ENCODE data around the gene TP53I11. TPM values are rescaled to one million over a fixed set of nuclear protein-coding genes. Genes with fewer than 3 reads are reported as not detected.

Gene TP53I11
- total and polyA plus RNA-seq, 8 donors: 45.7 to 95.5 (median 58.2) TPM

DNA sequence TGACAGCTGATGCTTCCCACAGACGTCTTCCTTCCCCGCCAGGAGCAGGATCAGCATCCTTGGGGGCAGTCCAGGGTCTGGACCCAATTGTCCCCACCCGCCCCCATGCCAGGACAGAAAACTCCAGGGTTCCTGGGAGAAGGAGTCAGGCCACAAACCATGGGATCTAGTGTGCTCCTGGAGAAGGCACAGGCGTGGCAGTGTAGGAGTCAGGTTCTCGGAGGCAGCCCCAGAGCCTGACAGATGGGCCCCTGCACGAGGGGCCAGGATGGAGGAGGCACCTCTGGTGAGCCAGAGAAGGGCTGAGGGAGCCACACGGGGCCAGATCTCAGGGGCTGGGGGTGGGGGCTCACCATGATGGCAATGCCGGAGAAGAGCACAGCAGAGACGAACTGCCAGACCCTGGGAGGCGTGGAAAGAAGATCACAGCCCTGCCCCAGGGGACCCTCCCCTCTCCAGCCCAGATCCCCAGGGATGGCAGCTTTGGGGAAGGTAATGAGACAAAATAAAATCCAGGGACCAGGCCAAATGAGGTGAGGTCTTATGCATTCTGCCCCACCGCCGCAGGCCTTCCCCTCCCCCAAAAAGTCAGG lies 13.6 kb downstream of the TP53I11 start:
- Histone ChIP-seq H3K4me1 (peaks cover 0 to 15% of the 10 kb centered on the region in 2 donors), H3K9me3 (no peaks in the 10 kb centered on the region), H3K36me3 (peaks cover 0 to 64% of the 10 kb centered on the region in 2 donors), H3K27me3 (no peaks in the 10 kb centered on the region), H3K27ac (no peak overlapping the region), H3K4me3 (no peak overlapping the region)
- intact Hi-C loops (cut with DNase I): loop anchor here (2.0 to 10.0 kb wide), 3 partner anchors 168 to 358 kb away; no protein-coding TSS in a partner anchor
- TF ChIP-seq, protein P1, sequence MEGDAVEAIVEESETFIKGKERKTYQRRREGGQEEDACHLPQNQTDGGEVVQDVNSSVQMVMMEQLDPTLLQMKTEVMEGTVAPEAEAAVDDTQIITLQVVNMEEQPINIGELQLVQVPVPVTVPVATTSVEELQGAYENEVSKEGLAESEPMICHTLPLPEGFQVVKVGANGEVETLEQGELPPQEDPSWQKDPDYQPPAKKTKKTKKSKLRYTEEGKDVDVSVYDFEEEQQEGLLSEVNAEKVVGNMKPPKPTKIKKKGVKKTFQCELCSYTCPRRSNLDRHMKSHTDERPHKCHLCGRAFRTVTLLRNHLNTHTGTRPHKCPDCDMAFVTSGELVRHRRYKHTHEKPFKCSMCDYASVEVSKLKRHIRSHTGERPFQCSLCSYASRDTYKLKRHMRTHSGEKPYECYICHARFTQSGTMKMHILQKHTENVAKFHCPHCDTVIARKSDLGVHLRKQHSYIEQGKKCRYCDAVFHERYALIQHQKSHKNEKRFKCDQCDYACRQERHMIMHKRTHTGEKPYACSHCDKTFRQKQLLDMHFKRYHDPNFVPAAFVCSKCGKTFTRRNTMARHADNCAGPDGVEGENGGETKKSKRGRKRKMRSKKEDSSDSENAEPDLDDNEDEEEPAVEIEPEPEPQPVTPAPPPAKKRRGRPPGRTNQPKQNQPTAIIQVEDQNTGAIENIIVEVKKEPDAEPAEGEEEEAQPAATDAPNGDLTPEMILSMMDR (IDR thresholded peaks at IDR 0.05): no peak
- ATAC-seq (no peak), DNase-seq (no peak)

DNA sequence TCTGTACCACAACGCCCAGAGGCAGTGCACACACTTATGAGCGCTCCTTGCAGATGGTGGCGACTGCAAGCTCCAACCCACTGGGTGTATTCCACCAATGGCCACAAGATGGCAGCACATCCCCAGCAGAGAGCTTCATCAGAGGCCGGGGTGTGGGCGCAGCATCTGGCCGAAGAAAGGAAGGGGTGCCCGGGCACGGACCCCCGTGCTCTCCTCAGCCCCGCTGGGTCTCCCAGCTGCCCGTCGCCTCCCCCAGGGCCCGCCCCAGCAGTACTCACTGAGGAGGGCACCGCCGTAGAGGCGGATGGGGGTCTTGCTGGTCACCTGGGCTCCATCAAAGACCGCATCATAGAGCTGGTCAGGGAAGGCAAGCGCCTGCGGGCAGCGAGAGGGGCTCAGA lies 14.2 kb downstream of the TP53I11 start:
- Histone ChIP-seq H3K4me3 (no peak overlapping the region), H3K36me3 (peaks cover 0 to 64% of the 10 kb centered on the region in 2 donors), H3K27ac (no peak overlapping the region), H3K27me3 (no peaks in the 10 kb centered on the region), H3K9me3 (no peaks in the 10 kb centered on the region), H3K4me1 (peaks cover 0 to 15% of the 10 kb centered on the region in 2 donors)
- intact Hi-C loops (cut with DNase I): loop anchor here (2.0 to 10.0 kb wide), 3 partner anchors 168 to 358 kb away; no protein-coding TSS in a partner anchor
- ATAC-seq: peak; percentile 95
- peak; percentile 76 to 90 (median 84) for DNase-seq
- TF ChIP-seq, protein P1 (IDR thresholded peaks at IDR 0.05): peak; percentile 98

DNA sequence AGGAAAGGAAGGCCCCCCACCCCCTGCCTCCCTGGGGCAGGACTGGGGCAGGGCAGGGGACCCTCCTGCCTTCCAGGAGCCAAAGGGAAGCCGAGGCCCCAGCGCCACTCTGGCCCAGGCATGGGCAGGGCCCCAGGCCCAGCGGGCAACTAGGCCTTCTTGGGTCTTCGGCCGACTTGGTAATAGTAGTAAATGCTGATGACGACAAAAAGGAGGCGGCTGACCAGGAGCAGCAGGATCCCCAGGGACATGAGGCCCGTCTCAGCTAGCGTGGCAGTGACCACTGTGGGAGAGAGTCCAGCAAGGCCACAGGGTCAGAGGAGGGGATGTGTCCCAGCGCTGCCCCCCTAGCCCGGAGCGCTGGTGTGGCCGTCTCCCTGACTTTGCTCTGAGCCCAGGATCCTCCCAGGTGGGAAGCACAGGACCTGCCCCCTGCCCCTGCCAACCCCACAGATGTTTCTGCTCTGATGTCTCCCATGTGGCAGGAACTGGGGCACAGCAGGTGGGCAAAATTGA lies 15.9 kb downstream of the TP53I11 start:
- Histone ChIP-seq H3K27me3 (no peaks in the 10 kb centered on the region), H3K4me1 (peaks cover 0 to 7% of the 10 kb centered on the region in 2 donors), H3K36me3 (peaks cover 0 to 58% of the 10 kb centered on the region in 2 donors), H3K4me3 (no peak overlapping the region), H3K27ac (no peak overlapping the region), H3K9me3 (no peaks in the 10 kb centered on the region)
- intact Hi-C loops (cut with DNase I): loop anchor here (10.0 kb wide), 2 partner anchors 170 to 360 kb away; no protein-coding TSS in a partner anchor
- DNase-seq (no peak), ATAC-seq (no peak)
- TF ChIP-seq, protein P1 (IDR thresholded peaks at IDR 0.05): no peak

DNA sequence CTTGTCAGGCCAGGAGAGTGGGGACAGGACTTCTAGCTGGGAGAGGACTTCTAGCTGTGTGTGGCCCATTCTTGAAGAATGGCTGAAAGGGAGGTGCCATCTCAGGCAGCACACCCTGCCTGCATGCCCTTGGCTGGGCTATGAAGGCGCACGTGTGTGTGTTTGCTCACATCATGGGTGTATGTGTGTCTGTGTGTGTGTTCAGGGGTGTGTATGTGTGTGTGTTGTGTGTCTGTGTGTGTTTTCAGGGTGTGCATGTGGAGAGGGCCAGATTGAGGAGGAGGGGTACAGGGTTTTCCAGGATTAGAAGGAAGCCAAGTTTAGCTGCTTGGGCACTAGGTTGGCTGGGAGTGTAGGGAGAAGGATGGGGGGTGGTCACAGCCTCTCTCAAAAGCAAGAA lies 16.6 kb downstream of the TP53I11 start:
- no peaks in the 10 kb centered on the region for H3K9me3 ChIP-seq
- no peaks in the 10 kb centered on the region for H3K27me3 ChIP-seq
- no peak overlapping the region for H3K27ac ChIP-seq
- intact Hi-C loops (cut with DNase I): loop anchor here (10.0 kb wide), 2 partner anchors 171 to 361 kb away; no protein-coding TSS in a partner anchor
- DNase-seq: no peak
- peaks cover 0 to under 1% of the 10 kb centered on the region in 2 donors for H3K4me1 ChIP-seq
- ATAC-seq: no peak
- TF ChIP-seq, protein P1 (IDR thresholded peaks at IDR 0.05): no peak
- no peak overlapping the region for H3K4me3 ChIP-seq
- H3K36me3 ChIP-seq: peaks cover 0 to 58% of the 10 kb centered on the region in 2 donors

DNA sequence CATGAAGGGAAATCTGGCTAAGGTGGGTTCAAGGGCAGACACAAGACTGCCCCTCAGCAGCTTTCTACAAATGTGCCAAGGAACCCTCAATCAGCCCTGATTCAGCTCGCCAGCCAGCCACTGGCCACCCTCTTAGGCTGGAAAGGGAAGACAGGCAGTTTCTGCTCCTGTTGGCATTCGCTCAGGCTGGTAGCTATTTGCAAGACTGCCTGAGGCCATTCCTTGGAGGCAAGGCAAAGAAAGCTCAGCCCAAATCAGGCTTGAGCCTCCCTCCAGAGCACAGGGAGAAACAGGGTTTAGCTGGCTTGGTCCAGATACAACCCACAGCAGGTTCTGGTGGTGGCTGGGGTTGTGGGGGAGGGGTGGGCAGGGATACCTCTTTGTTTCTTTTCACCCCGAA lies 19.2 kb downstream of the TP53I11 start:
- intact Hi-C loops (cut with DNase I): loop anchor here (10.0 kb wide), 2 partner anchors 173 to 363 kb away; no protein-coding TSS in a partner anchor
- H3K27ac ChIP-seq: no peak overlapping the region
- TF ChIP-seq, protein P1 (IDR thresholded peaks at IDR 0.05): no peak

More for the DNA sequence above, 19.2 kb downstream of the TP53I11 start:
- Histone ChIP-seq H3K36me3 (peaks cover 0 to 38% of the 10 kb centered on the region in 2 donors), H3K4me1 (no peaks in the 10 kb centered on the region), H3K9me3 (no peaks in the 10 kb centered on the region), H3K27me3 (no peaks in the 10 kb centered on the region), H3K4me3 (no peak overlapping the region)
- DNase-seq (no peak), ATAC-seq (no peak)
